B cell (primary cell): ENCODE measurements around the gene TMEM255B.

ENCODE experiments used
- CTCF ChIP-seq: fragments of 200-600 bp; IDR thresholded peaks from one replicate; pipeline ENCODE4 v1.8.0; 2022; ENCODE audit warnings: antibody characterized with exemption, mild to moderate bottlenecking
- EZH2 ChIP-seq: IDR thresholded peaks from 2 replicates; pipeline ENCODE4 v1.6.1; 2012; ENCODE audit warnings: borderline replicate concordance, low read depth, mild to moderate bottlenecking, moderate library complexity, low read length; ENCODE audit not compliant: insufficient read depth, poor library complexity, severe bottlenecking

DNA sequence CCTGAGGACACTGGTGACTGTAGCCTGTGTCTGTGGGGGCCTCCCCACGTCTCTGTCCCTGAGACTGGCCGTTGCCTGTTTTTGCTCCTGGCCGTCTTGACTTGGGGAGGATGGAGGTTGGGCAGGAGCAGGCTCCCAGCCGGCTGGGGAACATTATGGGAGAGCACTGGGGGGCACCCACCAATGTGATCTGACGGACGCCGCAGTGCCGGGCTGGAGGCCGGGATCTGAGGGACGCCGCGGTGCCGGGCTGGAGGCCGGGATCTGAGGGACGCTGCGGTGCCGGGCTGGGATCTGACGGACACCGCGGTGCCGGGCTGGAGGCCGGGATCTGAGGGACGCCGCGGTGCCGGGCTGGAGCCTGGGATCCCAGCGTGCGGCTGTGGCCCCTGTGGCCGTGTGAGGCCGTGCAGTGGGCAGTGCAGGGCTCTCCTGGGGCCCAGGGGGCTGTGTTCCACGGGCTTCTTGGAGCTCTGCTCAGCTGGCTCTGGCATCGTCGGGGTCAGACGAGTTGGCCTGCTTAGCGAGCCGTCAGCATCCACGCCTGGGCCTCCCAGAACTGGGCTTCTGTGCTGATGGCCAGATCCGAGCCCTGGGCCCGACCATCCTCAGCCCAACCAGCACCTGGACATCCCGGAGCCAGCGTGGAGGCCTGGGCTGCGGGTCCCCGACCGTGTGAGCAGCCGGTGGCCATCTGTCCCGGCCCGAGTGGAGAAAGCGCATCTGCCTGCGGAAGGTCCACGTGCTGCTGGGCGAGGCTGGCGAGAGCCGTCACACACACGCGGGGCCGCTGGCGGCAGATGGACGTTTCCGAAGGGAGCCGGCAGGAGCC is 59.0 kb downstream of the TMEM255B start:
- TF ChIP-seq CTCF (no peak), EZH2 (no peak)
